Activated T-helper 17 cell treated with anti-CD3 and anti-CD28 coated beads, Interleukin-2, amount 50 U/mL, for 72 hours (primary cell): Measurements from ENCODE around the gene TUT4. TPM values are rescaled to one million over a fixed set of nuclear protein-coding genes. Genes with fewer than 3 reads are reported as not detected.

Source experiments
- ATAC-seq: fragments of 150-1000 bp; cut with Tn5 transposase; replicated peaks from 2 replicates; pipeline ENCODE4 v1.10.0; 2021; ENCODE audit warnings: mild to moderate bottlenecking, moderate library complexity
- H3K27ac Mint-ChIP-seq: one replicate; pipeline ENCODE4 v1.8.0; 2022; ENCODE audit warnings: mixed read lengths
- H3K27me3 Mint-ChIP-seq: one replicate; pipeline ENCODE4 v1.8.0; 2022; ENCODE audit warnings: mixed read lengths
- H3K36me3 Mint-ChIP-seq: one replicate; pipeline ENCODE4 v1.8.0; 2022; ENCODE audit warnings: low read depth, mild to moderate bottlenecking, mixed read lengths
- H3K4me1 Mint-ChIP-seq: one replicate; pipeline ENCODE4 v1.8.0; 2022; ENCODE audit warnings: mixed read lengths
- H3K4me3 Mint-ChIP-seq: one replicate; pipeline ENCODE4 v1.8.0; 2022; ENCODE audit warnings: mild to moderate bottlenecking, mixed read lengths
- H3K9me3 Mint-ChIP-seq: one replicate; pipeline ENCODE4 v1.8.0; 2022; ENCODE audit warnings: mixed read lengths
- total RNA-seq, 2 donors: library from RNA; stranded (reverse); gene quantifications; one replicate each; pipeline ENCODE4 v1.2.3, GENCODE V29; 2022

The TUT4 gene
- total RNA-seq, 2 donors from 2014 or later, result 66.6 to 111 TPM

- H3K36me3 Mint-ChIP-seq, result peaks cover 80% of the 10 kb centered on the region
- H3K4me3 Mint-ChIP-seq, result no peak overlapping the region
- no peaks in the 10 kb centered on the region for H3K9me3 Mint-ChIP-seq
- no peak overlapping the region for H3K27ac Mint-ChIP-seq
- H3K27me3 Mint-ChIP-seq, result no peaks in the 10 kb centered on the region
- ATAC-seq, result no peak
- no peaks in the 10 kb centered on the region for H3K4me1 Mint-ChIP-seq
Measured at GRCh38 chr1:52444463-52444862, 108.4 kb downstream of the TUT4 start.

GRCh38 chr1:52439976-52440375 lies 112.9 kb downstream of the TUT4 start:
- H3K27ac Mint-ChIP-seq, result peak overlapping the region; percentile 37
- no peaks in the 10 kb centered on the region for H3K4me1 Mint-ChIP-seq
- no peak overlapping the region for H3K4me3 Mint-ChIP-seq
- ATAC-seq, result no peak
- H3K27me3 Mint-ChIP-seq, result no peaks in the 10 kb centered on the region
- H3K36me3 Mint-ChIP-seq, result peaks cover 87% of the 10 kb centered on the region
- H3K9me3 Mint-ChIP-seq, result no peaks in the 10 kb centered on the region

- Mint-ChIP-seq H3K4me1 (no peaks in the 10 kb centered on the region), H3K27me3 (no peaks in the 10 kb centered on the region), H3K9me3 (no peaks in the 10 kb centered on the region), H3K27ac (no peak overlapping the region), H3K36me3 (peaks cover 95% of the 10 kb centered on the region), H3K4me3 (no peak overlapping the region)
- ATAC-seq, result no peak
Measured at GRCh38 chr1:52436817-52437216, 116.1 kb downstream of the TUT4 start.

GRCh38 chr1:52435650-52436049 lies 117.2 kb downstream of the TUT4 start:
- ATAC-seq, result no peak

GRCh38 chr1:52435211-52435610 lies 117.7 kb downstream of the TUT4 start:
- Mint-ChIP-seq H3K27ac (no peak overlapping the region), H3K9me3 (no peaks in the 10 kb centered on the region), H3K27me3 (no peaks in the 10 kb centered on the region), H3K36me3 (peaks cover 95% of the 10 kb centered on the region), H3K4me3 (no peak overlapping the region), H3K4me1 (no peaks in the 10 kb centered on the region)
- ATAC-seq, result no peak

More at GRCh38 chr1:52435650-52436049, 117.2 kb downstream of the TUT4 start:
- Mint-ChIP-seq H3K4me3 (no peak overlapping the region), H3K27me3 (no peaks in the 10 kb centered on the region), H3K9me3 (no peaks in the 10 kb centered on the region), H3K4me1 (no peaks in the 10 kb centered on the region), H3K27ac (no peak overlapping the region), H3K36me3 (peaks cover 95% of the 10 kb centered on the region)

- H3K9me3 Mint-ChIP-seq, result no peaks in the 10 kb centered on the region
- no peaks in the 10 kb centered on the region for H3K4me1 Mint-ChIP-seq
- no peaks in the 10 kb centered on the region for H3K27me3 Mint-ChIP-seq
- H3K27ac Mint-ChIP-seq, result no peak overlapping the region
- H3K4me3 Mint-ChIP-seq, result no peak overlapping the region
- ATAC-seq, result no peak
- peaks cover 79% of the 10 kb centered on the region for H3K36me3 Mint-ChIP-seq
Measured at GRCh38 chr1:52432807-52433206, 120.1 kb downstream of the TUT4 start.

GRCh38 chr1:52427152-52427551 lies 125.7 kb downstream of the TUT4 start:
- Mint-ChIP-seq H3K4me3 (no peak overlapping the region), H3K27me3 (no peaks in the 10 kb centered on the region), H3K27ac (no peak overlapping the region), H3K9me3 (no peaks in the 10 kb centered on the region), H3K36me3 (peaks cover 55% of the 10 kb centered on the region), H3K4me1 (peaks cover 31% of the 10 kb centered on the region)
- ATAC-seq, result no peak

- H3K27me3 Mint-ChIP-seq, result no peaks in the 10 kb centered on the region
- peak overlapping the region; percentile 87 for H3K27ac Mint-ChIP-seq
- peaks cover 31% of the 10 kb centered on the region for H3K4me1 Mint-ChIP-seq
- H3K4me3 Mint-ChIP-seq, result peak overlapping the region; percentile 4
- ATAC-seq, result no peak
- peaks cover 55% of the 10 kb centered on the region for H3K36me3 Mint-ChIP-seq
- no peaks in the 10 kb centered on the region for H3K9me3 Mint-ChIP-seq
Measured at GRCh38 chr1:52426371-52426770, 126.5 kb downstream of the TUT4 start.

GRCh38 chr1:52424813-52425212 lies 128.1 kb downstream of the TUT4 start:
- H3K4me1 Mint-ChIP-seq, result peaks cover 31% of the 10 kb centered on the region
- peak overlapping the region; percentile 72 for H3K4me3 Mint-ChIP-seq
- peak overlapping the region; percentile 87 for H3K27ac Mint-ChIP-seq
- no peaks in the 10 kb centered on the region for H3K9me3 Mint-ChIP-seq
- no peaks in the 10 kb centered on the region for H3K27me3 Mint-ChIP-seq
- ATAC-seq, result no peak
- peaks cover 54% of the 10 kb centered on the region for H3K36me3 Mint-ChIP-seq

- Mint-ChIP-seq H3K4me3 (peak overlapping the region; percentile 72), H3K36me3 (peaks cover 60% of the 10 kb centered on the region), H3K27ac (peak overlapping the region; percentile 87), H3K9me3 (no peaks in the 10 kb centered on the region), H3K27me3 (no peaks in the 10 kb centered on the region), H3K4me1 (peaks cover 36% of the 10 kb centered on the region)
- peak; percentile 94 for ATAC-seq
Measured at GRCh38 chr1:52424231-52424636, 128.7 kb downstream of the TUT4 start.

- no peaks in the 10 kb centered on the region for H3K9me3 Mint-ChIP-seq
- peaks cover 65% of the 10 kb centered on the region for H3K36me3 Mint-ChIP-seq
- peaks cover 36% of the 10 kb centered on the region for H3K4me1 Mint-ChIP-seq
- ATAC-seq, result peak; percentile 93
- H3K4me3 Mint-ChIP-seq, result peak overlapping the region; percentile 72
- peak overlapping the region; percentile 87 for H3K27ac Mint-ChIP-seq
- no peaks in the 10 kb centered on the region for H3K27me3 Mint-ChIP-seq
Measured at GRCh38 chr1:52423771-52424170, 129.1 kb downstream of the TUT4 start.

GRCh38 chr1:52423055-52423454 lies 129.8 kb downstream of the TUT4 start:
- H3K27me3 Mint-ChIP-seq, result no peaks in the 10 kb centered on the region
- H3K9me3 Mint-ChIP-seq, result no peaks in the 10 kb centered on the region
- ATAC-seq, result no peak
- H3K4me3 Mint-ChIP-seq, result no peak overlapping the region
- H3K36me3 Mint-ChIP-seq, result peaks cover 70% of the 10 kb centered on the region
- peaks cover 36% of the 10 kb centered on the region for H3K4me1 Mint-ChIP-seq
- H3K27ac Mint-ChIP-seq, result no peak overlapping the region

- Mint-ChIP-seq H3K36me3 (peaks cover 88% of the 10 kb centered on the region), H3K4me1 (peaks cover 28% of the 10 kb centered on the region), H3K27ac (no peak overlapping the region), H3K9me3 (no peaks in the 10 kb centered on the region), H3K4me3 (no peak overlapping the region), H3K27me3 (no peaks in the 10 kb centered on the region)
- ATAC-seq, result no peak
Measured at GRCh38 chr1:52420713-52421112, 132.2 kb downstream of the TUT4 start.

- peaks cover 15% of the 10 kb centered on the region for H3K4me1 Mint-ChIP-seq
- no peak overlapping the region for H3K27ac Mint-ChIP-seq
- H3K27me3 Mint-ChIP-seq, result no peaks in the 10 kb centered on the region
- H3K9me3 Mint-ChIP-seq, result no peaks in the 10 kb centered on the region
- no peak for ATAC-seq
- peaks cover 97% of the 10 kb centered on the region for H3K36me3 Mint-ChIP-seq
- H3K4me3 Mint-ChIP-seq, result no peak overlapping the region
Measured at GRCh38 chr1:52416811-52417210, 136.1 kb downstream of the TUT4 start.

- H3K27me3 Mint-ChIP-seq, result no peaks in the 10 kb centered on the region
- H3K36me3 Mint-ChIP-seq, result peaks cover 100% of the 10 kb centered on the region
- no peaks in the 10 kb centered on the region for H3K9me3 Mint-ChIP-seq
- peak; percentile 34 for ATAC-seq
- H3K27ac Mint-ChIP-seq, result peak overlapping the region; percentile 29
- peaks cover 15% of the 10 kb centered on the region for H3K4me1 Mint-ChIP-seq
- H3K4me3 Mint-ChIP-seq, result no peak overlapping the region
Measured at GRCh38 chr1:52414942-52415341, 137.9 kb downstream of the TUT4 start.

- no peak overlapping the region for H3K27ac Mint-ChIP-seq
- H3K4me3 Mint-ChIP-seq, result no peak overlapping the region
- no peaks in the 10 kb centered on the region for H3K27me3 Mint-ChIP-seq
- ATAC-seq, result peak; percentile 24
- peaks cover 97% of the 10 kb centered on the region for H3K36me3 Mint-ChIP-seq
- no peaks in the 10 kb centered on the region for H3K9me3 Mint-ChIP-seq
- peaks cover 16% of the 10 kb centered on the region for H3K4me1 Mint-ChIP-seq
Measured at GRCh38 chr1:52413410-52413989, 139.4 kb downstream of the TUT4 start.
